Panc1 (cell line): ENCODE results near the gene ENOX1. TPM values are rescaled to one million over a fixed set of nuclear protein-coding genes. Genes with fewer than 3 reads are reported as not detected.

Source experiments
- ATAC-seq: fragments of 200-7000 bp; cut with Tn5 transposase; 2 replicates; pipeline ENCODE4 v1.9.1; 2020; ENCODE audit warnings: mild to moderate bottlenecking, moderate library complexity
- BruUV-seq: library from RNA; stranded (reverse); fragments of 400-500 nt; replicated peaks from 2 replicates; lab custom pipeline; 2021; lab: Mats Ljungman, UMichigan
- CTCF ChIA-PET: fragments of 300-600 bp; sonication (Branson Sonifier 250); formaldehyde crosslinking; loops from one replicate; lab custom pipeline; 2022; ENCODE audit warnings: antibody characterized with exemption; lab: Charles Lee
- POLR2A ChIA-PET: fragments of 300-600 bp; sonication (Branson Sonifier 250); formaldehyde crosslinking; loops from one replicate; lab custom pipeline; 2022; ENCODE audit warnings: antibody characterized with exemption; lab: Charles Lee
- DNase-seq: peaks from one replicate; pipeline ENCODE4 v3.0.0-alpha.2; 2010; ENCODE audit warnings: low read depth, low spot score
- H3K27ac ChIP-seq: 2 replicates; pipeline ENCODE4 v1.5.1; 2011; ENCODE audit warnings: mild to moderate bottlenecking, low read length, inconsistent platforms
- H3K27me3 ChIP-seq: fragments of 200-500 bp; sonication (Bioruptor generic); 2 replicates; pipeline ENCODE4 v1.6.0; 2014; ENCODE audit warnings: low read length, inconsistent platforms; ENCODE audit not compliant: control insufficient read depth, insufficient read depth
- H3K36me3 ChIP-seq: fragments of 200-500 bp; sonication (Bioruptor generic); 2 replicates; pipeline ENCODE4 v1.5.1; 2014; ENCODE audit warnings: inconsistent platforms, mild to moderate bottlenecking, low read length, moderate library complexity; ENCODE audit not compliant: control insufficient read depth, insufficient read depth
- H3K4me1 ChIP-seq: 2 replicates; pipeline ENCODE4 v1.5.1; 2011; ENCODE audit warnings: inconsistent platforms, mild to moderate bottlenecking, low read length, moderate library complexity; ENCODE audit not compliant: control insufficient read depth, insufficient read depth
- H3K4me3 ChIP-seq, 2 experiments: 2 replicates each; pipeline ENCODE4 v1.5.1; 2011 to 2012; ENCODE audit warnings: low read depth in 2 of 2, low read length in 2 of 2, mild to moderate bottlenecking in 2 of 2, inconsistent platforms in 1 of 2, moderate library complexity in 1 of 2
- H3K9me3 ChIP-seq: fragments of 200-500 bp; sonication (Bioruptor generic); 2 replicates; pipeline ENCODE4 v1.5.1; 2014; ENCODE audit warnings: low read depth, mild to moderate bottlenecking, inconsistent platforms, low read length, moderate library complexity; ENCODE audit not compliant: control insufficient read depth, insufficient read depth
- CTCF ChIP-seq: fragments of 450-650 bp; IDR thresholded peaks from 2 replicates; pipeline ENCODE4 v1.5.1; 2017; ENCODE audit warnings: mild to moderate bottlenecking
- POLR2AphosphoS5 ChIP-seq: IDR thresholded peaks from 2 replicates; pipeline ENCODE4 v1.6.1; 2012; ENCODE audit warnings: mild to moderate bottlenecking, low read depth, low read length, moderate library complexity
- REST ChIP-seq, 2 experiments: IDR thresholded peaks; 2 replicates each; pipeline ENCODE4 v1.6.1; 2011 to 2012; ENCODE audit warnings: low read depth in 2 of 2, control low read depth in 1 of 2, low read length in 1 of 2, mild to moderate bottlenecking in 1 of 2, moderate library complexity in 1 of 2; ENCODE audit not compliant: insufficient read depth in 1 of 2
- SIN3A ChIP-seq: IDR thresholded peaks from 2 replicates; pipeline ENCODE4 v1.6.1; 2012; ENCODE audit warnings: low read depth, mild to moderate bottlenecking, low read length, moderate library complexity, borderline replicate concordance; ENCODE audit not compliant: insufficient read depth
- TCF7L2 ChIP-seq: IDR thresholded peaks from 2 replicates; pipeline ENCODE4 v1.6.1; 2011; ENCODE audit warnings: mild to moderate bottlenecking, low read depth, low read length, inconsistent platforms
- in situ Hi-C: cut with HindIII; loops from 2 replicates; pipeline ENCODE4 v1.10.0; 2016; ENCODE audit warnings: low sequenced_read_pairs, low pct_unique_long_range_greater_than_20kb
- intact Hi-C: fragments of 100-400 bp; cut with micrococcal nuclease; formaldehyde crosslinking; loops from one replicate; pipeline ENCODE4 v1.10.0; 2022; ENCODE audit not compliant: unreplicated experiment
- total RNA-seq: library from RNA; stranded (reverse); gene quantifications from one replicate; pipeline ENCODE4 v1.2.1, GENCODE V29; 2021; ENCODE audit not compliant: unreplicated experiment

ENOX1 gene
- total RNA-seq, 1 experiment from 2014 or later: 0.23 TPM

GRCh38 chr13:43727856-43728255 lies 58.9 kb downstream of the ENOX1 start:
- Histone ChIP-seq H3K36me3 (no peaks in the 10 kb centered on the region), H3K9me3 (no peaks in the 10 kb centered on the region), H3K27ac (no peak overlapping the region), H3K4me1 (no peaks in the 10 kb centered on the region), H3K27me3 (no peaks in the 10 kb centered on the region), H3K4me3 (no peak overlapping the region)
- intact Hi-C loops (no loop called here), in situ Hi-C loops (no loop called here)
- TF ChIP-seq CTCF (no peak), TCF7L2 (no peak), POLR2AphosphoS5 (no peak), REST (IDR thresholded peaks at IDR 0.05; ENCODE audit: insufficient read depth in 1 of 2, low read depth in 2 of 2, low read length in 1 of 2) (no peak), SIN3A (no peak)
- CTCF ChIA-PET: no interaction called here
- DNase-seq (no peak), ATAC-seq (no peak)
- BruUV-seq: no TSS peak
- POLR2A ChIA-PET: no interaction called here

GRCh38 chr13:43725460-43725859 lies 61.3 kb downstream of the ENOX1 start:
- BruUV-seq: no TSS peak
- H3K4me1 ChIP-seq: no peaks in the 10 kb centered on the region
- no peak overlapping the region for H3K4me3 ChIP-seq
- ATAC-seq (no peak), DNase-seq (no peak)
- ChIA-PET CTCF (no interaction called here), POLR2A (no interaction called here)
- H3K9me3 ChIP-seq: no peaks in the 10 kb centered on the region
- TF ChIP-seq TCF7L2: no peak
- TF ChIP-seq CTCF: no peak
- TF ChIP-seq SIN3A: no peak
- TF ChIP-seq POLR2AphosphoS5: no peak
- no peak for TF ChIP-seq REST (IDR thresholded peaks at IDR 0.05; ENCODE audit: insufficient read depth in 1 of 2, low read depth in 2 of 2, low read length in 1 of 2)
- H3K27me3 ChIP-seq: no peaks in the 10 kb centered on the region
- intact Hi-C loops (no loop called here), in situ Hi-C loops (no loop called here)
- no peaks in the 10 kb centered on the region for H3K36me3 ChIP-seq
- H3K27ac ChIP-seq: no peak overlapping the region
